GM19438 (cell line): ENCODE results near the gene CEP131.
"Not testable (repeated sequence)": the region's sequence is repeated elsewhere in the genome, so short reads cannot be mapped to it uniquely, and the experiment has no call there.

ENCODE experiments used
- ATAC-seq: cut with Tn5 transposase; IDR thresholded peaks from one replicate; pipeline ENCODE4 v1.9.1; 2021; ENCODE audit warnings: low read depth; ENCODE audit not compliant: unreplicated experiment

The CEP131 gene

GRCh38 chr17:81228834-81229665 lies 6.3 kb upstream of the CEP131 start:
- ATAC-seq, result no peak

- ATAC-seq, result no peak
Measured at GRCh38 chr17:81228420-81228819, 5.7 kb upstream of the CEP131 start.

GRCh38 chr17:81227630-81228029 lies 4.9 kb upstream of the CEP131 start:
- not testable (repeated sequence) for ATAC-seq

DNA sequence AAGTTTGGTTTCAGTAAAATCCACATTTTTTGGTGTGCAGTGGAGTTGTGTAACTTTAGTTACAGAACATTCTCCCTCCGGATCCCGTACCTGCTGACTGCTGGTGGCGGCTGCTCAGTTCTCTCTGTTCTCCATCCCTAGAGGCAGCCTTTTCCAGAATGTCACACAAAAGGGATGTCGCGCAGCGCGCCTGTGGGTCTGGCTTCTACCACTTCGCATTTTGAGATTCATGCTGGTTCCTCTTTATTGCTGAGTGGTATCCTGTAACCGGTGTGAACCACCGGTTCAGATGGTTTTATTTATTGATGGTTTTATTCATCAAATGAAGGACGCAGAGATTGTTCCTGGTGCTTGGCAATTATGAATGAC lies 981 bp upstream of the CEP131 start:
- ATAC-seq, result no peak

- no peak for ATAC-seq
Measured at GRCh38 chr17:81222620-81222905, 202 bp downstream of the CEP131 start.

DNA sequence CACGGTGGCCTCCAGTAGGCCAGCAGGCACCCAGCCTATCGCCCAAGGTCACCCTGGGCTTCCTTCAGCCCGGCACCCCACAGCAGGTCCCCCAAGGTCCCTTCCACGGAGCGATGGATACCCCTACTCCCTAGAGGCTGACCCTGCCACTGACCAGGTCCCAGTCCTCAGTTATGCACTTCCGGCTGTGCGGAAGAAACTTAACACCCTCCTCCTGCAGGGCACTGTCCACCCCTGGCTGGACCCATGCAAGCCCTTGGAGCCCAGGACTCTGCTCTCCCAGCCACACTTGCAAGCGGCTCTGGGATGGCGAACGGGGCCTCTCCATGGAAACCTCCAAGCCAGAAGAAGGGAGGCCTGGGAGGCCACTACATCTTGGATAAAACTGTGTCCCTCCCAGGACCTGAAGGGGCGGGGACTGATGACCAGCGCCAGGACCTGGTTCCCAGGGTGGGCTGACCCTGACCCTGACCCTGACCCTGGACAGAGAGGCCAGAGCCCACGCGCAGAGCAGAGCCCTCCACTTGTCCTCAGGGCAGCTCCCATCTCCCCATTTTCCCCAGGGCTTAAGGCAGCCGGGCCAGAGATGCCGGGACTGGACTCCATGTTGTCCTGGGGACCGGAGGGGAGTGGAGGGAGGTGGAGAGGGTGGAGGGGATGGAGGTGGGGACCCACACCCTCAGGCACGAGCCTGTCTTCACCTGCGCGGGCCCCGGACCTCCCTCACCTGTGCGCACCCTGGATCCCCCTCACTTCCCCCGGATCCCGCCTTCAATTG lies 734 bp downstream of the CEP131 start:
- no peak for ATAC-seq

GRCh38 chr17:81221371-81221841 lies 1.4 kb downstream of the CEP131 start:
- no peak for ATAC-seq

DNA sequence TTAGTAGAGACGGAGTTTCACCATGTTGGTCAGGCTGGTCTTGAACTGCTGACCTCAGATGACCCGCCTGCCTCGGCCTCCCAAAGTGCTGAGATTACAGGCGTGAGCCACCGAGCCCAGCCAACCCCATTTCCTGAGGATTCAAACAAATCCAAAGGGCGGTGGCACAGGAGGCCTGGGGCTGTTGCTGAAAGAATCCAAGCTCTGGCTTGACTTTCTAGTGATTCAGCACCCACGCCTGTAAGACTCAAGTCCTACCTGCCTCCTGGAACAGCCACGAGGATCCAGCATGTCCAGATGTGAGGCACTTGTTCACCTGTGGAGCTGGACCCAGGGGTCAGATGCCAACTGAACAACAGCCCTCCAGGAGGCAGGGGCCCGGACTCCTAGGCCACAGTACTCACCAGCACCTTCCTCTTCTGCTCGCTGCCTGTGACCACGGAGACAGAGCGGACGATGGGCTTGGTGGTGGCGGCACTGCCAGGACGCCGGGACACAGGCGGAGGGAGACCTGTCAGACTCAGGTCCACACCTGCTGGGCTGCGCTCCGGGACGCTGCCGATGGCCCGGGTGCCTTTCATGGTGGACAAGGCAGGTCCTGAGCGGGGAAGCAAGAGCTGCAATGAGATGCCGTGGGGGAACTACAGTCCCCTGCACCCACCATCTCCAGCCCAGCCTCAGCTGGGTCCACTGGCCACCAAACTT lies 3.1 kb downstream of the CEP131 start:
- no peak for ATAC-seq

GRCh38 chr17:81218991-81219390 lies 3.8 kb downstream of the CEP131 start:
- ATAC-seq, result no peak

GRCh38 chr17:81218459-81218858 lies 4.3 kb downstream of the CEP131 start:
- no peak for ATAC-seq

DNA sequence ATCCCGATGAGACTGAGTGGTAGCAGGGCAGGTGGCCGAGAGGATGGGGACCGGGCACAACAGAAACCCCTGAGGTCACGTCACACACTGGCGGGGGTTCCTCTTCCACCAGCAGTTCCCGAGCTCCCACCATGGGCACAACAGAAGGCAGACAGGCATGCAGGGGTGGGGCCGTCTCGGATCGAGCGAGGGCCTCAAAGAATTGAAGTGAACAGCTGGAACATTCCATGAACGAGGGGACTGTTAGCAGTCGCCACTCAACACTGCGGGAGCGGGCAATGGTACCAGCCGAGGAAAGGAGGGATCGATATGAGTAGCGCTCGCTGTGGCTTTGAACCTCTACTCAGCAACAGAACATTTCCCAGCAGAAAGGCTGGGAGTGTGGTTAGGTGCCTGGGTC lies 5.3 kb downstream of the CEP131 start:
- no peak for ATAC-seq

DNA sequence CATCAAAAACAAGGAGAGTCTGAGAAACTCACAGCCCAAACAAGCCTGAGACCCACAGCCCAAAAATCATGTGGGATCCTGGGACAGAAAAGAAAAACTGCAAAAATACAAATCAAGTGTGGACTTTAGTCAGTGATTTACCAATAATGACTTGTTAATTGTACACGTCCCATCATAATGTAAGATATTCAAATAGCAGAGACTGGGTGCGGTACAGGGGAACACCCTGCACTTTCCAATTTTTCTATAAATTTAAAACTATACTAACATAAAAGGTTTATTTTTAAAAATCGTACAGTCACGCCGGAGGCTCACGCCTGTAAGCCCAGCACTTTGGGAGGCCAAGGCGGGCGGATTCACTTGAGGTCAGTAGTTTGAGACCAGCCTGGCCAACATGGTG lies 8.8 kb downstream of the CEP131 start:
- no peak for ATAC-seq

- no peak for ATAC-seq
Measured at GRCh38 chr17:81212365-81212764, 10.4 kb downstream of the CEP131 start.

GRCh38 chr17:81210868-81211267 lies 11.9 kb downstream of the CEP131 start:
- no peak for ATAC-seq

GRCh38 chr17:81210466-81210865 lies 12.3 kb downstream of the CEP131 start:
- no peak for ATAC-seq

- ATAC-seq, result no peak
Measured at GRCh38 chr17:81209141-81209540, 13.6 kb downstream of the CEP131 start.

GRCh38 chr17:81208651-81209050 lies 14.1 kb downstream of the CEP131 start:
- no peak for ATAC-seq

- ATAC-seq, result no peak
Measured at GRCh38 chr17:81207610-81208581, 14.9 kb downstream of the CEP131 start.

GRCh38 chr17:81206657-81207056 lies 16.1 kb downstream of the CEP131 start:
- ATAC-seq, result no peak

GRCh38 chr17:81206166-81206565 lies 16.6 kb downstream of the CEP131 start:
- ATAC-seq, result no peak
